HFFc6 (cell line): ENCODE data around the gene ZNF574. TPM values are rescaled to one million over a fixed set of nuclear protein-coding genes. Genes with fewer than 3 reads are reported as not detected.

Experiments used
- DNase-seq: peaks from one replicate; pipeline ENCODE4 v3.0.0-alpha.2; 2018
- H3K27ac Mint-ChIP-seq: 2 replicates; pipeline ENCODE4 v1.8.0; 2020; ENCODE audit warnings: mild to moderate bottlenecking, mixed read lengths
- H3K27me3 Mint-ChIP-seq: 2 replicates; pipeline ENCODE4 v1.8.0; 2021; ENCODE audit warnings: mild to moderate bottlenecking, moderate library complexity, mixed read lengths; ENCODE audit not compliant: insufficient read depth
- H3K36me3 Mint-ChIP-seq: 2 replicates; pipeline ENCODE4 v1.8.0; 2021; ENCODE audit warnings: low read depth, mixed read lengths
- H3K4me1 Mint-ChIP-seq: 2 replicates; pipeline ENCODE4 v1.8.0; 2020; ENCODE audit warnings: low read depth, mixed read lengths
- H3K4me3 Mint-ChIP-seq: 2 replicates; pipeline ENCODE4 v1.8.0; 2020; ENCODE audit warnings: mild to moderate bottlenecking, moderate library complexity, mixed read lengths
- H3K9me3 Mint-ChIP-seq: 2 replicates; pipeline ENCODE4 v1.8.0; 2020; ENCODE audit warnings: mild to moderate bottlenecking, mixed read lengths
- CTCF ChIP-seq: fragments of 200-600 bp; sonication (generic); IDR thresholded peaks from 2 replicates; pipeline ENCODE4 v1.5.0; 2021; ENCODE audit warnings: antibody characterized with exemption, mild to moderate bottlenecking
- total RNA-seq, 6 experiments: library from RNA; stranded (reverse); fragmentation: NEBNext Ultra II Directional; extraction: Animal tissue kit (Norgen Biotek cat#: 25700); gene quantifications; 2 replicates in 1 of 6; 3 replicates in 5 of 6; pipeline ENCODE4 v1.2.3, GENCODE V29; 2021

Gene ZNF574
- total RNA-seq, 6 experiments from 2014 or later: 14.0 to 16.5 (median 15.1) TPM

GRCh38 chr19:42079276-42079669, 3.3 kb downstream of the ZNF574 start:
- Mint-ChIP-seq H3K27ac (peak overlapping the region; percentile 50; the same call in 1 of the 2 replicates), H3K4me3 (no peak overlapping the region), H3K4me1 (peaks cover 47% of the 10 kb centered on the region), H3K27me3 (peaks cover 6% of the 10 kb centered on the region), H3K9me3 (no peaks in the 10 kb centered on the region), H3K36me3 (peaks cover 26% of the 10 kb centered on the region)
- no peak for DNase-seq
- no peak for TF ChIP-seq CTCF

GRCh38 chr19:42079886-42080763, 4.2 kb downstream of the ZNF574 start:
- no peak for TF ChIP-seq CTCF
- Mint-ChIP-seq H3K4me1 (peaks cover 46% of the 10 kb centered on the region), H3K27me3 (peaks cover 6% of the 10 kb centered on the region), H3K36me3 (peaks cover 26% of the 10 kb centered on the region), H3K9me3 (no peaks in the 10 kb centered on the region), H3K27ac (peak overlapping the region; percentile 50; the same call in 1 of the 2 replicates), H3K4me3 (no peak overlapping the region)
- no peak for DNase-seq

DNA sequence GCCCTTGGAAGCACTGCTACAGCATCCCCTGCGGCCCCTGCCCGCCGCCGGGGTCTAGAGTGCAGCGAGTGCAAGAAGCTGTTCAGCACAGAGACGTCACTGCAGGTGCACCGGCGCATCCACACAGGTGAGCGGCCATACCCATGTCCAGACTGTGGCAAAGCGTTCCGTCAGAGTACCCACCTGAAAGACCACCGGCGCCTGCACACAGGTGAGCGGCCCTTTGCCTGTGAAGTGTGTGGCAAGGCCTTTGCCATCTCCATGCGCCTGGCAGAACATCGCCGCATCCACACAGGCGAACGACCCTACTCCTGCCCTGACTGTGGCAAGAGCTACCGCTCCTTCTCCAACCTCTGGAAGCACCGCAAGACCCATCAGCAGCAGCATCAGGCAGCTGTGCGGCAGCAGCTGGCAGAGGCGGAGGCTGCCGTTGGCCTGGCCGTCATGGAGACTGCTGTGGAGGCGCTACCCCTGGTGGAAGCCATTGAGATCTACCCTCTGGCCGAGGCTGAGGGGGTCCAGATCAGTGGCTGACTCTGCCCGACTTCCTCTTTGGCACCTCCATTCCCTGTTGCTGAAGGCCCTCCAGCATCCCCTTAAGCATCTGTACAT, 4.9 kb downstream of the ZNF574 start:
- H3K9me3 Mint-ChIP-seq: no peaks in the 10 kb centered on the region
- no peak overlapping the region for H3K27ac Mint-ChIP-seq
- no peak for DNase-seq
- no peak overlapping the region for H3K4me3 Mint-ChIP-seq
- peaks cover 40% of the 10 kb centered on the region for H3K4me1 Mint-ChIP-seq
- H3K36me3 Mint-ChIP-seq: peaks cover 26% of the 10 kb centered on the region
- TF ChIP-seq CTCF: no peak
- peaks cover under 1% of the 10 kb centered on the region; the same call in 1 of the 2 replicates for H3K27me3 Mint-ChIP-seq

DNA sequence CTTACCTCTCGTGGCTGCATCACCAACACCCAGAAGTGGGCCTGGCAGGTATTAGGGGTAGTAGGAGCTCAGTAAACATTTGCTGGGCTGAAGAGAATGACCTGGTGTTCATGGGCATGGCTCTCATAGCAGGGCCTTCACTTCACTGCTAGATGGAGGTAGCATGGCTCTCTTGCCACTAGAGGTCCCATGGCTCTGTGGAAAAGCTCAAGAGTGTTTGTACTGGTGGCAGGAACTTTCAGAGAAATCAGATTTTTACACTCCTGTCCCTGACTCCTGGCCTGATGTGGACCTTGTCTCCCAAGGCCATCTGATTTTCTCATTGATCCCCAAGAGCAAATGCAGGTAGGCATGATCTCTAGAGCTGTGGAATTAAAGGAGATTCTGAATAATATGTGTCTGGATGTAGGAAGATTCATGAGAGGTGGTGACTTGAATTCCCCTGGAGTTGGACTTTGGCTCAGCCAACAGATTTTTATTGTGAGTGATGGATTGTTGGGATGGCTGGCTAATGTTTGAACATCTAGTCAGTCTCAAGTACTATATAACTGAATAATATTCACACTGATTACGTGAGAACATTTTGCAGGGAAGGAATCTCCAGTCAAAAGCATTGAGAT, 5.7 kb downstream of the ZNF574 start:
- Mint-ChIP-seq H3K9me3 (no peaks in the 10 kb centered on the region), H3K36me3 (peaks cover 23% of the 10 kb centered on the region), H3K27me3 (no peaks in the 10 kb centered on the region; the same call in none of the 2 replicates), H3K27ac (peak overlapping the region; percentile 67), H3K4me3 (no peak overlapping the region), H3K4me1 (peaks cover 39% of the 10 kb centered on the region)
- peak; percentile 77 for TF ChIP-seq CTCF
- DNase-seq: peak; percentile 61

DNA sequence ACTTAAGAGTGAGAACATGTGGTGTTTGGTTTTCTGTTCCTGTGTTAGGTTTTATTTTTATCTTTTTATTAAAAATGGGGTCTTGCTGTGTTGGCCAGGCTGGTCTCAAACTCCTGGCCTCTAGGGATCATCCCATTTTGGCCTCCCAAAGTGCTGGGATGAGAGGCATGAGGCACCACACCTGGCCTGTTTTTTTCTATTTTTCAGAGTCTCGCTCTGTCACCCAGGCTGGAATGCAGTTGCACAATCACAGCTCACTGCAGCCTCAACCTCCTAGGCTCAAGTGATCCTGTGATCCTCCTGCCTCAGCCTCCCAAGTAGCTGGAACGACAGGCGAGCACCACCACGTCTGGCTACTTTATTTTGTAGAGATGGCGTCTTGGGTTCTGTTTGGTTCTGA, 7.6 kb downstream of the ZNF574 start:
- no peak for DNase-seq
- TF ChIP-seq CTCF: no peak
- H3K36me3 Mint-ChIP-seq: peaks cover 21% of the 10 kb centered on the region
- H3K27ac Mint-ChIP-seq: no peak overlapping the region
- no peaks in the 10 kb centered on the region for H3K9me3 Mint-ChIP-seq
- peaks cover 34% of the 10 kb centered on the region for H3K4me1 Mint-ChIP-seq
- H3K4me3 Mint-ChIP-seq: no peak overlapping the region
- H3K27me3 Mint-ChIP-seq: no peaks in the 10 kb centered on the region; the same call in none of the 2 replicates
